K562 (cell line): ENCODE measurements around the gene POR. TPM values are rescaled to one million over a fixed set of nuclear protein-coding genes. Genes with fewer than 3 reads are reported as not detected.

Experiments
- BHLHE40 ChIP-seq: IDR thresholded peaks from 2 replicates; pipeline ENCODE4 v1.6.1; 2011; ENCODE audit warnings: low read length, improper control_type of control experiment
- BRD9 ChIP-seq: fragments of 450-650 bp; IDR thresholded peaks from 2 replicates; pipeline ENCODE4 v1.6.1; 2018; ENCODE audit warnings: low read depth; ENCODE audit not compliant: partially characterized antibody
- DPF2 ChIP-seq: fragments of 450-650 bp; IDR thresholded peaks from 2 replicates; pipeline ENCODE4 v1.6.1; 2016
- GABPB2 ChIP-seq: fragments of 250-450 bp; sonication (Bioruptor Pico); conservative IDR thresholded peaks from 2 replicates; pipeline ENCODE4 v1.5.1; 2021; ENCODE audit warnings: mild to moderate bottlenecking
- JUN ChIP-seq, 2 experiments: sonication (generic) in 1 of 2; formaldehyde crosslinking in 1 of 2; IDR thresholded peaks; 2 replicates each; pipeline versions ENCODE4 v1.6.1 to v1.8.0; 2012 to 2022; ENCODE audit warnings: borderline replicate concordance in 2 of 2, mild to moderate bottlenecking in 2 of 2, improper control_type of control experiment in 1 of 2, low read depth in 1 of 2, low read length in 1 of 2, missing genetic modification reagents in 1 of 2
- MEF2D ChIP-seq: conservative IDR thresholded peaks from 2 replicates; pipeline ENCODE4 v1.6.1; 2016; ENCODE audit warnings: low read depth, missing genetic modification characterization, missing compliant biosample characterization
- NFIC ChIP-seq: fragments of 450-650 bp; IDR thresholded peaks from 2 replicates; pipeline ENCODE4 v1.6.1; 2017; ENCODE audit warnings: mild to moderate bottlenecking, inconsistent platforms
- NFXL1 ChIP-seq: fragments of 450-650 bp; formaldehyde crosslinking; IDR thresholded peaks from 2 replicates; pipeline ENCODE4 v1.4.0; 2021; ENCODE audit warnings: mild to moderate bottlenecking
- NR2C2 ChIP-seq, 2 experiments: fragments of 200-800 bp in 1 of 2; sonication (Bioruptor generic) in 1 of 2; sonication (generic) in 1 of 2; formaldehyde crosslinking in 1 of 2; IDR thresholded peaks; 2 replicates each; pipeline versions ENCODE4 v1.6.1 to v1.8.0; 2016 to 2022; ENCODE audit warnings: mild to moderate bottlenecking in 1 of 2, missing compliant biosample characterization in 1 of 2, missing genetic modification characterization in 1 of 2, missing genetic modification reagents in 1 of 2
- POLR2B ChIP-seq: fragments of 450-650 bp; IDR thresholded peaks from 2 replicates; pipeline ENCODE4 v1.6.1; 2018; ENCODE audit warnings: low read depth; ENCODE audit not compliant: partially characterized antibody
- POLR2G ChIP-seq: fragments of 200-400 bp; formaldehyde crosslinking; IDR thresholded peaks from 2 replicates; pipeline ENCODE4 v1.6.1; 2017; ENCODE audit warnings: low read depth, mild to moderate bottlenecking, antibody characterized with exemption, low read length, moderate library complexity
- POLR2H ChIP-seq: IDR thresholded peaks from 2 replicates; pipeline ENCODE4 v1.6.1; 2016; ENCODE audit warnings: missing genetic modification characterization, low read depth, mild to moderate bottlenecking, control low read depth, missing compliant biosample characterization, moderate library complexity
- PRMT5 ChIP-seq: sonication (generic); formaldehyde crosslinking; IDR thresholded peaks from 2 replicates; pipeline ENCODE4 v1.5.0; 2020; ENCODE audit warnings: missing genetic modification reagents
- RAD21 ChIP-seq, 2 experiments: fragments of 250-450 bp in 1 of 2; fragments of 450-650 bp in 1 of 2; sonication (Bioruptor Pico) in 1 of 2; formaldehyde crosslinking in 1 of 2; IDR thresholded peaks in 1 of 2; conservative IDR thresholded peaks in 1 of 2; 2 replicates each; pipeline versions ENCODE4 v1.4.0 to v1.8.0; 2020 to 2022; ENCODE audit warnings: mild to moderate bottlenecking in 2 of 2, moderate library complexity in 1 of 2
- SMARCC2 ChIP-seq: fragments of 450-650 bp; IDR thresholded peaks from 2 replicates; pipeline ENCODE4 v1.6.1; 2017; ENCODE audit warnings: antibody characterized with exemption, moderate library complexity, mild to moderate bottlenecking, low read depth
- ZBTB5 ChIP-seq: fragments of 450-650 bp; IDR thresholded peaks from 2 replicates; pipeline ENCODE4 v1.6.1; 2017; ENCODE audit warnings: antibody characterized with exemption
- ZEB2 ChIP-seq: fragments of 450-650 bp; IDR thresholded peaks from 2 replicates; pipeline ENCODE4 v1.6.1; 2016
- ZNF253 ChIP-seq: fragments of 250-450 bp; sonication (Bioruptor Pico); conservative IDR thresholded peaks from 2 replicates; pipeline ENCODE4 v1.6.1; 2021; ENCODE audit warnings: mild to moderate bottlenecking
- ZNF324 ChIP-seq: fragments of 250-450 bp; sonication (Bioruptor Pico); IDR thresholded peaks from 2 replicates; pipeline ENCODE4 v1.4.0; 2020; ENCODE audit warnings: mild to moderate bottlenecking
- polyA plus RNA-seq, 8 experiments: library from polyadenylated mRNA; depleted of rRNA in 4 of 8; stranded (reverse) in 5 of 8; unstranded in 3 of 8; fragments of >200 nt; fragmentation: Nextera tagmentation in 2 of 8; fragmentation: Illumina TruSeq in 1 of 8; extraction: Ambion mirVana in 2 of 8; extraction: Trizol in 1 of 8; gene quantifications; 2 replicates each; pipeline versions ENCODE4 v1.2.1 to v1.2.3, GENCODE V29; 2011 to 2014; ENCODE audit warnings: inconsistent platforms in 1 of 8, missing spikeins in 1 of 8
- total RNA-seq, 7 experiments: library from RNA; depleted of rRNA in 6 of 7; stranded (reverse); fragments of >200 nt in 6 of 7; fragmentation: Illumina TruSeq in 2 of 7; extraction: Trizol in 2 of 7; gene quantifications; 2 replicates each; pipeline versions ENCODE4 v1.2.1 to v1.2.3, GENCODE V29; 2011 to 2021; ENCODE audit warnings: low replicate concordance in 1 of 7
- TF ChIP-seq, protein P1 (sequence below), 2 experiments: fragments of 450-650 bp in 1 of 2; sonication (generic) in 1 of 2; formaldehyde crosslinking; conservative IDR thresholded peaks; 2 replicates each; pipeline versions ENCODE4 v1.4.0 to v1.8.1; 2020 to 2022; ENCODE audit warnings: mild to moderate bottlenecking in 1 of 2, missing genetic modification reagents in 1 of 2
- TF ChIP-seq, protein P2 (sequence below), 3 experiments: IDR thresholded peaks in 2 of 3; conservative IDR thresholded peaks in 1 of 3; 2 replicates each; pipeline ENCODE4 v1.5.1; 2011 to 2012; ENCODE audit warnings: low read length in 3 of 3, mild to moderate bottlenecking in 3 of 3, control low read depth in 2 of 3, improper control_type of control experiment in 1 of 3, inconsistent platforms in 1 of 3, low read depth in 1 of 3, mixed read lengths in 1 of 3, moderate library complexity in 1 of 3; ENCODE audit not compliant: insufficient read depth in 2 of 3
- TF ChIP-seq, protein P3 (sequence below): fragments of 250-450 bp; sonication (Bioruptor Pico); IDR thresholded peaks from 2 replicates; pipeline ENCODE4 v1.8.0; 2021; ENCODE audit warnings: borderline replicate concordance, mild to moderate bottlenecking, moderate library complexity; ENCODE audit not compliant: poor library complexity, severe bottlenecking
- TF ChIP-seq, protein P4 (sequence below): sonication (generic); formaldehyde crosslinking; IDR thresholded peaks from 2 replicates; pipeline ENCODE4 v1.8.0; 2022; ENCODE audit warnings: missing genetic modification reagents, mild to moderate bottlenecking, borderline replicate concordance

Gene POR
- total and polyA plus RNA-seq, 9 of the 15 experiments (the other 6 are each of a cell fraction or from before 2014, with no cell fraction given), result 4.7 to 142 (median 40.8) TPM

GRCh38 chr7:75921479-75921878, 6.5 kb downstream of the POR start (continued):
- TF ChIP-seq RAD21 (CRISPR knock-in tag; conservative IDR thresholded peaks at IDR 0.05 in 1 of 2, IDR thresholded peaks at IDR 0.05 in 1 of 2) (no peak), BHLHE40 (no peak), NFIC (no peak), POLR2B (no peak), JUN (IDR thresholded peaks at IDR 0.05; ENCODE audit: borderline replicate concordance, low read depth, low read length) (no peak), JUN (CRISPR knock-in tag; IDR thresholded peaks at IDR 0.05; ENCODE audit: borderline replicate concordance) (no peak), DPF2 (peak; percentile 43; the same call in 1 of the 2 replicates), POLR2G (no peak), GABPB2 (CRISPR knock-in tag) (no peak), ZNF253 (CRISPR knock-in tag) (no peak), MEF2D (tag) (no peak), SMARCC2 (no peak), NR2C2 (CRISPR knock-in tag; IDR thresholded peaks at IDR 0.05) (peak; percentile 56; the same call in 1 of the 2 replicates), NR2C2 (tag; IDR thresholded peaks at IDR 0.05) (no peak), ZBTB5 (no peak), NFXL1 (CRISPR knock-in tag) (no peak), POLR2H (no peak), BRD9 (no peak), PRMT5 (no peak), ZEB2 (no peak), ZNF324 (no peak)
- TF ChIP-seq, protein P1, sequence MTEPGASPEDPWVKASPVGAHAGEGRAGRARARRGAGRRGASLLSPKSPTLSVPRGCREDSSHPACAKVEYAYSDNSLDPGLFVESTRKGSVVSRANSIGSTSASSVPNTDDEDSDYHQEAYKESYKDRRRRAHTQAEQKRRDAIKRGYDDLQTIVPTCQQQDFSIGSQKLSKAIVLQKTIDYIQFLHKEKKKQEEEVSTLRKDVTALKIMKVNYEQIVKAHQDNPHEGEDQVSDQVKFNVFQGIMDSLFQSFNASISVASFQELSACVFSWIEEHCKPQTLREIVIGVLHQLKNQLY (CRISPR knock-in tag; conservative IDR thresholded peaks at IDR 0.05), result no peak
- TF ChIP-seq, protein P2, sequence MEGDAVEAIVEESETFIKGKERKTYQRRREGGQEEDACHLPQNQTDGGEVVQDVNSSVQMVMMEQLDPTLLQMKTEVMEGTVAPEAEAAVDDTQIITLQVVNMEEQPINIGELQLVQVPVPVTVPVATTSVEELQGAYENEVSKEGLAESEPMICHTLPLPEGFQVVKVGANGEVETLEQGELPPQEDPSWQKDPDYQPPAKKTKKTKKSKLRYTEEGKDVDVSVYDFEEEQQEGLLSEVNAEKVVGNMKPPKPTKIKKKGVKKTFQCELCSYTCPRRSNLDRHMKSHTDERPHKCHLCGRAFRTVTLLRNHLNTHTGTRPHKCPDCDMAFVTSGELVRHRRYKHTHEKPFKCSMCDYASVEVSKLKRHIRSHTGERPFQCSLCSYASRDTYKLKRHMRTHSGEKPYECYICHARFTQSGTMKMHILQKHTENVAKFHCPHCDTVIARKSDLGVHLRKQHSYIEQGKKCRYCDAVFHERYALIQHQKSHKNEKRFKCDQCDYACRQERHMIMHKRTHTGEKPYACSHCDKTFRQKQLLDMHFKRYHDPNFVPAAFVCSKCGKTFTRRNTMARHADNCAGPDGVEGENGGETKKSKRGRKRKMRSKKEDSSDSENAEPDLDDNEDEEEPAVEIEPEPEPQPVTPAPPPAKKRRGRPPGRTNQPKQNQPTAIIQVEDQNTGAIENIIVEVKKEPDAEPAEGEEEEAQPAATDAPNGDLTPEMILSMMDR (IDR thresholded peaks at IDR 0.05 in 2 of 3, conservative IDR thresholded peaks at IDR 0.05 in 1 of 3; ENCODE audit: insufficient read depth in 2 of 3, low read depth in 1 of 3, low read length in 3 of 3), result no peak
- TF ChIP-seq, protein P3, sequence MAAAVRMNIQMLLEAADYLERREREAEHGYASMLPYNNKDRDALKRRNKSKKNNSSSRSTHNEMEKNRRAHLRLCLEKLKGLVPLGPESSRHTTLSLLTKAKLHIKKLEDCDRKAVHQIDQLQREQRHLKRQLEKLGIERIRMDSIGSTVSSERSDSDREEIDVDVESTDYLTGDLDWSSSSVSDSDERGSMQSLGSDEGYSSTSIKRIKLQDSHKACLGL (CRISPR knock-in tag), result no peak
- TF ChIP-seq, protein P4, sequence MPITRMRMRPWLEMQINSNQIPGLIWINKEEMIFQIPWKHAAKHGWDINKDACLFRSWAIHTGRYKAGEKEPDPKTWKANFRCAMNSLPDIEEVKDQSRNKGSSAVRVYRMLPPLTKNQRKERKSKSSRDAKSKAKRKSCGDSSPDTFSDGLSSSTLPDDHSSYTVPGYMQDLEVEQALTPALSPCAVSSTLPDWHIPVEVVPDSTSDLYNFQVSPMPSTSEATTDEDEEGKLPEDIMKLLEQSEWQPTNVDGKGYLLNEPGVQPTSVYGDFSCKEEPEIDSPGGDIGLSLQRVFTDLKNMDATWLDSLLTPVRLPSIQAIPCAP (CRISPR knock-in tag), result no peak
